ENCODE measurements around the gene KCNIP4.

GRCh38 chr4:20844311-20844710 lies 1104.3 kb downstream of the KCNIP4 start:
- no peak for TF ChIP-seq CTCF (IDR thresholded peaks at IDR 0.05)
- no peak for TF ChIP-seq POLR2A (IDR thresholded peaks at IDR 0.05)
